HG03139 (cell line): ENCODE results near the gene SMIM29.

Source experiments
- ATAC-seq: cut with Tn5 transposase; IDR thresholded peaks from one replicate; pipeline ENCODE4 v1.9.1; 2021; ENCODE audit not compliant: unreplicated experiment

The SMIM29 gene

GRCh38 chr6:34227761-34228421, 20.9 kb downstream of the SMIM29 start:
- ATAC-seq: no peak

GRCh38 chr6:34226731-34227586, 21.8 kb downstream of the SMIM29 start:
- no peak for ATAC-seq

GRCh38 chr6:34226066-34226465, 22.7 kb downstream of the SMIM29 start:
- no peak for ATAC-seq

GRCh38 chr6:34225551-34225950, 23.3 kb downstream of the SMIM29 start:
- ATAC-seq: no peak

GRCh38 chr6:34223956-34224940, 24.6 kb downstream of the SMIM29 start:
- peak; percentile 71 for ATAC-seq

- ATAC-seq: no peak
Measured at GRCh38 chr6:34223381-34223955, 25.3 kb downstream of the SMIM29 start.

- ATAC-seq: no peak
Measured at GRCh38 chr6:34218691-34219090, 30.1 kb downstream of the SMIM29 start.

- no peak for ATAC-seq
Measured at GRCh38 chr6:34213772-34214171, 35.0 kb downstream of the SMIM29 start.

GRCh38 chr6:34207695-34208443, 40.9 kb downstream of the SMIM29 start:
- no peak for ATAC-seq

- ATAC-seq: no peak
Measured at GRCh38 chr6:34206726-34207125, 42.1 kb downstream of the SMIM29 start.

GRCh38 chr6:34205916-34206315, 42.9 kb downstream of the SMIM29 start:
- ATAC-seq: no peak

GRCh38 chr6:34205466-34205865, 43.3 kb downstream of the SMIM29 start:
- ATAC-seq: no peak

GRCh38 chr6:34204693-34205092, 44.1 kb downstream of the SMIM29 start:
- no peak for ATAC-seq

- no peak for ATAC-seq
Measured at GRCh38 chr6:34202329-34203201, 46.2 kb downstream of the SMIM29 start.

- no peak for ATAC-seq
Measured at GRCh38 chr6:34201455-34202107, 47.2 kb downstream of the SMIM29 start.

GRCh38 chr6:34200340-34200971, 48.4 kb downstream of the SMIM29 start:
- no peak for ATAC-seq

- ATAC-seq: no peak
Measured at GRCh38 chr6:34196833-34197195, 52.0 kb downstream of the SMIM29 start.
